HepG2 (cell line): ENCODE measurements around the gene MACROD2. TPM values are rescaled to one million over a fixed set of nuclear protein-coding genes. Genes with fewer than 3 reads are reported as not detected.

ENCODE experiments used
- ASH2L ChIP-seq: fragments of 300-600, 200-600 bp; sonication (generic); IDR thresholded peaks from 2 replicates; pipeline ENCODE4 v1.7.0; 2017; ENCODE audit warnings: low read depth, mild to moderate bottlenecking, moderate library complexity, mixed read lengths, low read length; ENCODE audit not compliant: insufficient read length
- FOXJ3 ChIP-seq: sonication (generic); formaldehyde crosslinking; IDR thresholded peaks from 2 replicates; pipeline ENCODE4 v1.4.0; 2020; ENCODE audit warnings: missing genetic modification reagents, mild to moderate bottlenecking, borderline replicate concordance
- NR1H2 ChIP-seq: sonication (generic); formaldehyde crosslinking; IDR thresholded peaks from 2 replicates; pipeline ENCODE4 v1.8.1; 2022; ENCODE audit warnings: low read depth, missing genetic modification reagents, borderline replicate concordance
- TEF ChIP-seq: sonication (generic); formaldehyde crosslinking; IDR thresholded peaks from 2 replicates; pipeline ENCODE4 v1.5.0; 2020; ENCODE audit warnings: missing genetic modification reagents
- ZBED4 ChIP-seq: sonication (generic); formaldehyde crosslinking; IDR thresholded peaks from 2 replicates; pipeline ENCODE4 v1.4.0; 2020; ENCODE audit warnings: missing genetic modification reagents, borderline replicate concordance
- ZBTB1 ChIP-seq: sonication (generic); formaldehyde crosslinking; IDR thresholded peaks from 2 replicates; pipeline ENCODE4 v1.4.0; 2020; ENCODE audit warnings: missing genetic modification reagents, borderline replicate concordance
- ZNF180 ChIP-seq: sonication (generic); formaldehyde crosslinking; IDR thresholded peaks from 2 replicates; pipeline ENCODE4 v1.4.0; 2020; ENCODE audit warnings: low read depth, missing genetic modification reagents, borderline replicate concordance
- ZNF546 ChIP-seq: sonication (generic); formaldehyde crosslinking; conservative IDR thresholded peaks from 2 replicates; pipeline ENCODE4 v1.8.1; 2023; ENCODE audit warnings: mild to moderate bottlenecking, missing genetic modification reagents
- ZNF646 ChIP-seq: sonication (generic); formaldehyde crosslinking; IDR thresholded peaks from 2 replicates; pipeline ENCODE4 v1.9.0; 2021; ENCODE audit warnings: mild to moderate bottlenecking, missing genetic modification reagents
- ZNF839 ChIP-seq: sonication (generic); formaldehyde crosslinking; IDR thresholded peaks from 2 replicates; pipeline ENCODE4 v1.4.0; 2020; ENCODE audit warnings: missing genetic modification reagents, mild to moderate bottlenecking, borderline replicate concordance
- ZNF841 ChIP-seq: sonication (generic); formaldehyde crosslinking; IDR thresholded peaks from 2 replicates; pipeline ENCODE4 v1.8.1; 2023; ENCODE audit warnings: missing genetic modification reagents, borderline replicate concordance
- polyA plus RNA-seq, 8 experiments: library from polyadenylated mRNA; depleted of rRNA in 3 of 8; stranded (reverse) in 7 of 8; unstranded in 1 of 8; fragments of >200 nt; fragmentation: Illumina TruSeq in 4 of 8; extraction: Trizol in 4 of 8; gene quantifications; 2 replicates each; pipeline versions ENCODE4 v1.2.1 to v1.2.3, GENCODE V29; 2011 to 2016; ENCODE audit warnings: low read depth in 4 of 8, missing spikeins in 1 of 8, mixed read lengths in 1 of 8; ENCODE audit not compliant: insufficient read depth in 1 of 8
- total RNA-seq, 5 experiments: library from RNA; depleted of rRNA; stranded (reverse); fragments of >200 nt; fragmentation: Illumina TruSeq; extraction: Trizol; gene quantifications; 2 replicates each; pipeline ENCODE4 v1.2.3, GENCODE V29; 2016; ENCODE audit warnings: low read depth in 1 of 5
- TF ChIP-seq, protein P1 (sequence below): IDR thresholded peaks from 2 replicates; pipeline ENCODE4 v1.6.1; 2012; ENCODE audit warnings: low read length, improper control_type of control experiment

Gene MACROD2
- total and polyA plus RNA-seq, 2 of the 13 experiments (the other 11 are each of a cell fraction or from before 2014, with no cell fraction given): 0.13 to 0.51 TPM

DNA sequence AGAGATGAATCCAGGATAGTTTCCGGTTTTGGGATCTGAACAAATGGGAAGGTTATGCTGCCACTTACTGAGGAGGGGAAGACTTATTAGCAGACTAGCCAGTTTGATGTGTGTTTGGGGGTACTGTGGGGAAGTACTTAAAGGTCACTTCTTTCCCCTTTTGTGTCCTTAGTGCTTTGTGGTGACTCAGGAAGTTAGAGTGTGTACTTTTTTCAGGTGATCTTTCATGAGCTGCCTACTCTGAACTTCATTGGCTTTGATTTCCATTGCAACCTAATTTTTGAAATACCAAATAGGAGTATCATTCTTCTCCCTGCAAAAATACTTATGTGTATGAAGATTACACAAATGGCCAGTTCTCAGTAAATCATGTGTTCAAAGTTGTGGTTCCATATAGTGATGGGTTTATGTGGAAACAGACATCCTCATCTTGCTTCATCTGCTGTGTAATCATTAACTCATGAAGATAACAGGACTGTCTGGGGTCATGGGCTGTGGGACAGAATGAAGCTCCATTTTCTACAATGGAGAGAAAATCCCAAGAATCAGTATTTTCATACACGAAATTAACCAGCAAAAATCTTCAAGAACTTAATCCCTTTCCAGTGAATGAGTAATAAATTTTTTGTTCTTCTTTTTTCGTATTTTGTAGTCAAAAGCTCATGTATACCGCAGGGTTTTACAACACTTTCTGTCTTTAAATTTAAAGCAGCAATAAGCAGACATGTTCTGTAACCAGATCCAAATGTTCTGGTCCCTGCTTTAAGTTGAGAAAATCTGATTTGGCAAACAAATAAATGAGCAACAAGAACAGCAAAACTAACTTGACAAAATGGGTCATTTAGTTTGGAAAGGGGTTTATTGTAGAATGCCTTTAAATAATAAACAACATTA lies 614.3 kb downstream of the MACROD2 start (continued):
- TF ChIP-seq NR1H2 (CRISPR knock-in tag) (no peak), ASH2L (no peak), ZBED4 (CRISPR knock-in tag) (no peak), FOXJ3 (peak; percentile 34; the same call in 1 of the 2 replicates), ZNF841 (CRISPR knock-in tag) (no peak), ZNF839 (CRISPR knock-in tag) (no peak), ZNF546 (no peak), ZNF180 (CRISPR knock-in tag) (no peak), ZNF646 (CRISPR knock-in tag) (peak; percentile 83; the same call in 1 of the 2 replicates), ZBTB1 (no peak), TEF (CRISPR knock-in tag) (no peak)
- TF ChIP-seq, protein P1, sequence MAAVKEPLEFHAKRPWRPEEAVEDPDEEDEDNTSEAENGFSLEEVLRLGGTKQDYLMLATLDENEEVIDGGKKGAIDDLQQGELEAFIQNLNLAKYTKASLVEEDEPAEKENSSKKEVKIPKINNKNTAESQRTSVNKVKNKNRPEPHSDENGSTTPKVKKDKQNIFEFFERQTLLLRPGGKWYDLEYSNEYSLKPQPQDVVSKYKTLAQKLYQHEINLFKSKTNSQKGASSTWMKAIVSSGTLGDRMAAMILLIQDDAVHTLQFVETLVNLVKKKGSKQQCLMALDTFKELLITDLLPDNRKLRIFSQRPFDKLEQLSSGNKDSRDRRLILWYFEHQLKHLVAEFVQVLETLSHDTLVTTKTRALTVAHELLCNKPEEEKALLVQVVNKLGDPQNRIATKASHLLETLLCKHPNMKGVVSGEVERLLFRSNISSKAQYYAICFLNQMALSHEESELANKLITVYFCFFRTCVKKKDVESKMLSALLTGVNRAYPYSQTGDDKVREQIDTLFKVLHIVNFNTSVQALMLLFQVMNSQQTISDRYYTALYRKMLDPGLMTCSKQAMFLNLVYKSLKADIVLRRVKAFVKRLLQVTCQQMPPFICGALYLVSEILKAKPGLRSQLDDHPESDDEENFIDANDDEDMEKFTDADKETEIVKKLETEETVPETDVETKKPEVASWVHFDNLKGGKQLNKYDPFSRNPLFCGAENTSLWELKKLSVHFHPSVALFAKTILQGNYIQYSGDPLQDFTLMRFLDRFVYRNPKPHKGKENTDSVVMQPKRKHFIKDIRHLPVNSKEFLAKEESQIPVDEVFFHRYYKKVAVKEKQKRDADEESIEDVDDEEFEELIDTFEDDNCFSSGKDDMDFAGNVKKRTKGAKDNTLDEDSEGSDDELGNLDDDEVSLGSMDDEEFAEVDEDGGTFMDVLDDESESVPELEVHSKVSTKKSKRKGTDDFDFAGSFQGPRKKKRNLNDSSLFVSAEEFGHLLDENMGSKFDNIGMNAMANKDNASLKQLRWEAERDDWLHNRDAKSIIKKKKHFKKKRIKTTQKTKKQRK: no peak
